GM12878 (cell line): Measurements from ENCODE around the gene PTGIS.

Source experiments
- CTCF ChIP-seq, 3 experiments: IDR thresholded peaks in 2 of 3; conservative IDR thresholded peaks in 1 of 3; 2 replicates each; pipeline ENCODE4 v1.5.1; 2011; ENCODE audit warnings: low read depth in 3 of 3, low read length in 3 of 3, mild to moderate bottlenecking in 3 of 3, control low read depth in 2 of 3, moderate library complexity in 2 of 3, inconsistent platforms in 1 of 3, mixed read lengths in 1 of 3; ENCODE audit not compliant: control insufficient read depth in 2 of 3, insufficient read depth in 1 of 3; ENCODE audit errors: extremely low read depth in 1 of 3
- CUX1 ChIP-seq: IDR thresholded peaks from 2 replicates; pipeline ENCODE4 v1.6.1; 2012; ENCODE audit warnings: improper control_type of control experiment, low read depth, low read length; ENCODE audit not compliant: insufficient replicate concordance
- EP300 ChIP-seq, 2 experiments: fragments of 150-350 bp in 1 of 2; IDR thresholded peaks; 2 replicates each; pipeline ENCODE4 v1.6.1; 2011 to 2012; ENCODE audit warnings: low read depth in 2 of 2, low read length in 2 of 2, borderline replicate concordance in 1 of 2, improper control_type of control experiment in 1 of 2, inconsistent platforms in 1 of 2; ENCODE audit not compliant: control insufficient read depth in 1 of 2
- KAT2A ChIP-seq: conservative IDR thresholded peaks from 2 replicates; pipeline ENCODE4 v1.6.1; 2011; ENCODE audit warnings: low read depth, low read length; ENCODE audit not compliant: control insufficient read depth
- NFIC ChIP-seq: IDR thresholded peaks from 2 replicates; pipeline ENCODE4 v1.6.1; 2012; ENCODE audit warnings: low read depth, mild to moderate bottlenecking, inconsistent platforms, low read length, moderate library complexity
- PAX8 ChIP-seq: fragments of 450-650 bp; IDR thresholded peaks from 2 replicates; pipeline ENCODE4 v1.6.1; 2017; ENCODE audit warnings: mild to moderate bottlenecking, moderate library complexity
- POLR2A ChIP-seq: IDR thresholded peaks from 2 replicates; pipeline ENCODE4 v1.6.1; 2011; ENCODE audit warnings: low read depth, mild to moderate bottlenecking, low read length
- POLR2AphosphoS2 ChIP-seq: IDR thresholded peaks from 2 replicates; pipeline ENCODE4 v1.6.1; 2011; ENCODE audit warnings: low read depth, mild to moderate bottlenecking, low read length, improper control_type of control experiment, moderate library complexity
- TAF1 ChIP-seq: IDR thresholded peaks from 2 replicates; pipeline ENCODE4 v1.6.1; 2011; ENCODE audit warnings: mild to moderate bottlenecking, low read depth, low read length, borderline replicate concordance
- TARDBP ChIP-seq: IDR thresholded peaks from 2 replicates; pipeline ENCODE4 v1.6.1; 2016; ENCODE audit warnings: borderline replicate concordance

GRCh38 chr20:49482621-49483017, 85.3 kb downstream of the PTGIS start, which contains the start of gene KCNB1:
- TF ChIP-seq CTCF (IDR thresholded peaks at IDR 0.05 in 2 of 3, conservative IDR thresholded peaks at IDR 0.05 in 1 of 3; ENCODE audit: control insufficient read depth in 2 of 3, extremely low read depth in 1 of 3, insufficient read depth in 1 of 3, low read depth in 3 of 3, low read length in 3 of 3): no peak
- TF ChIP-seq EP300 (IDR thresholded peaks at IDR 0.05; ENCODE audit: borderline replicate concordance in 1 of 2, control insufficient read depth in 1 of 2, low read depth in 2 of 2, low read length in 2 of 2): no peak
- no peak for TF ChIP-seq POLR2AphosphoS2
- TF ChIP-seq TARDBP: no peak
- TF ChIP-seq NFIC: no peak
- TF ChIP-seq PAX8: no peak
- TF ChIP-seq POLR2A: no peak
- no peak for TF ChIP-seq TAF1
- TF ChIP-seq CUX1: no peak
- TF ChIP-seq KAT2A: no peak
